Testis (tissue), 2 donors: ENCODE data around the gene INO80E.

Experiments used
- POLR2A ChIP-seq: fragments of 450-650 bp; IDR thresholded peaks from one replicate; pipeline ENCODE4 v1.6.1; 2017; ENCODE audit warnings: antibody characterized with exemption, mild to moderate bottlenecking, moderate library complexity
- TF ChIP-seq, protein P1 (sequence below), 3 experiments: fragments of 450-650 bp in 2 of 3; fragments of 200-600 bp in 1 of 3; sonication (generic) in 1 of 3; IDR thresholded peaks; one replicate each; pipeline ENCODE4 v1.5.1; 2016 to 2019; ENCODE audit warnings: antibody characterized with exemption in 3 of 3, mild to moderate bottlenecking in 2 of 3, moderate library complexity in 1 of 3

DNA sequence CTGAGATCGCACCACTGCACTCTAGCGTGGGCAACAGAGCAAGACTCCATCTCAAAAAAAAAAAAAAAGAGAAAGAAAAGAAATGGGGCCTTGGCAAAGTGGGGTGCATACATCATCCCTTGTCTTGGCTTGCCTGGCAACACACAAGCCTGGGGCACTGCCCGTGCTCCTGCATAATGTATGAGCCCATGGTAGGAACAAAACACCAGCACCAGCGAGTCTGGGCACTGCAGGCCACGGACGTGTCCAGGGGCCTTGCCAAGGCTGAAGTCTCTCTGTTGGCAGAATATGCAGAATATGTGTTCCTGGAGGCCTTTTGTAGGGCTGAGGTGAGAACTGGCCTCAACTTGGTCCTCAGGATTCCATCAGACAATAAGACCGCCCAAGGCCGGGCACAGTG lies 53.8 kb downstream of the INO80E start:
- TF ChIP-seq, protein P1, sequence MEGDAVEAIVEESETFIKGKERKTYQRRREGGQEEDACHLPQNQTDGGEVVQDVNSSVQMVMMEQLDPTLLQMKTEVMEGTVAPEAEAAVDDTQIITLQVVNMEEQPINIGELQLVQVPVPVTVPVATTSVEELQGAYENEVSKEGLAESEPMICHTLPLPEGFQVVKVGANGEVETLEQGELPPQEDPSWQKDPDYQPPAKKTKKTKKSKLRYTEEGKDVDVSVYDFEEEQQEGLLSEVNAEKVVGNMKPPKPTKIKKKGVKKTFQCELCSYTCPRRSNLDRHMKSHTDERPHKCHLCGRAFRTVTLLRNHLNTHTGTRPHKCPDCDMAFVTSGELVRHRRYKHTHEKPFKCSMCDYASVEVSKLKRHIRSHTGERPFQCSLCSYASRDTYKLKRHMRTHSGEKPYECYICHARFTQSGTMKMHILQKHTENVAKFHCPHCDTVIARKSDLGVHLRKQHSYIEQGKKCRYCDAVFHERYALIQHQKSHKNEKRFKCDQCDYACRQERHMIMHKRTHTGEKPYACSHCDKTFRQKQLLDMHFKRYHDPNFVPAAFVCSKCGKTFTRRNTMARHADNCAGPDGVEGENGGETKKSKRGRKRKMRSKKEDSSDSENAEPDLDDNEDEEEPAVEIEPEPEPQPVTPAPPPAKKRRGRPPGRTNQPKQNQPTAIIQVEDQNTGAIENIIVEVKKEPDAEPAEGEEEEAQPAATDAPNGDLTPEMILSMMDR (IDR thresholded peaks at IDR 0.05) = no peak
- TF ChIP-seq POLR2A = no peak
